ENCODE measurements around the gene CXCR6. TPM values are rescaled to one million over a fixed set of nuclear protein-coding genes. Genes with fewer than 3 reads are reported as not detected.

The CXCR6 gene
- polyA plus RNA-seq, 1 of the 3 experiments (the other 2 are of a cell fraction) = not detected

DNA sequence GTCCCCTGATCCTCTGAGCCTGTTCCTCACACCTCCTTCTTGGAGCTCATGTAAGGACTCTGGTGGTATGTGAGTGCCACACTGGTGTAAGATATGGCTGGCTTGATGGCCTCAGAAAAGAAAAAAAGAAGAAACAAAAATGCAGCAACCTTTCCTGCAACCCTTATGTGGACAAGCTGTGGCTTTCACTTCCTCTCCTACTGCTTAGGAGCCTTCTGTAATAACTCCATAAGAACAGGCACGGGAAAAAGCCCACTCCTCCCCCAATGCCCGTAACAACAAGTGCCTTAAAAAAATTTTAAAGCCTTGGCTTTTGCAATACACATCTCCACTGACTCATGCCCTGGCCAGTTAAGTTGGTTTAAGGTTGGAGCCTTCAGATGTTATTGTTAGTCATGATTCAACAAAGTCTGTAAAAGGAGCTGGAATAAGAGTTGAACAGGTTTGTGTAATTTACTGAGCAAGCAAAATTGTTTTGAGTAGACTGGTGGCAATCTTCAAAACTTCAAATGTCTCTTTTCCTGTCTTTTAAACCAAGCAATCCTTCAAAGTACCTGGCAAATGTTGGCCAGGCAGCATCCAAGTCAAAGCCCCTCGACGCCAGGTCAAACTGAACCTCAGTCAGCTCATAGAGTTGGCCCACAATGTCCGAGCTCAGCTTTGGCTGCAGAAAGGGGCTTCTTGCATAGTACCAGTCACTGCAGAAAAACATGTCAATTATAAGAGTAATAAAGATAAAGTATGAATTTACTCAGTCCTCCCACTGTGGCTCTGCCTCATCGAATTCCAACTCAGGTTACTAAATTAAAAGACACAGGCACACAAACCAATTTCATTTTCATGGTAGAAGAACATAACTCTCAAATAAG lies 29.5 kb downstream of the CXCR6 start:
- ChIA-PET POLR2A (no interaction called here), CTCF (interaction anchor here (0.6 to 2.8 kb wide), 4 partner anchors 34 to 170 kb away, joined by 3 to 9 read pairs (median 6); no protein-coding TSS in a partner anchor)
- Histone ChIP-seq H3K27me3 (ENCODE audit: insufficient read depth) (no peaks in the 10 kb centered on the region), H3K9ac (no peak overlapping the region), H2AFZ (ENCODE audit: low read depth) (no peak overlapping the region), H3K9me2 (no peaks in the 10 kb centered on the region), H3K9me3 (no peaks in the 10 kb centered on the region), H3K79me2 (ENCODE audit: insufficient read depth) (no peaks in the 10 kb centered on the region), H3K4me2 (peak overlapping the region; percentile 39), H3F3A (replicated peaks; ENCODE audit: insufficient read depth) (peaks cover 16% of the 10 kb centered on the region), H3K4me1 (ENCODE audit: control insufficient read depth in 1 of 2, insufficient read depth in 2 of 2, low read depth in 1 of 2, low read length in 1 of 2) (peaks cover 0 to 4% of the 10 kb centered on the region in 2 experiments; a peak in 3 of 4 replicates), H3K27ac (ENCODE audit: low read depth in 2 of 2, low read length in 1 of 2) (peak overlapping the region in 1 of 2 experiments; percentile 51; a peak in 2 of 4 replicates), H3K36me3 (replicated peaks in 1 of 2; ENCODE audit: control insufficient read depth in 1 of 2, insufficient read depth in 2 of 2, low read length in 1 of 2) (peaks cover 7 to 58% of the 10 kb centered on the region in 2 experiments), H4K20me1 (ENCODE audit: insufficient read depth) (no peaks in the 10 kb centered on the region), H3K4me3 (ENCODE audit: low read depth in 2 of 2, low read length in 1 of 2) (no peak overlapping the region)
- 63% methylated on average over 6 of the region's 6 CpGs for WGBS (ENCODE audit: low lambda C conversion rate)
- no peak for TF ChIP-seq RFX5 (IDR thresholded peaks at IDR 0.05; ENCODE audit: low read length)
- TF ChIP-seq USF2 (IDR thresholded peaks at IDR 0.05; ENCODE audit: borderline replicate concordance, low read depth, low read length) = no peak
- no peak for TF ChIP-seq ELF1 (IDR thresholded peaks at IDR 0.05)
- peak; percentile 34; the same call in 1 of the 2 replicates for TF ChIP-seq TCF12 (IDR thresholded peaks at IDR 0.05)
- peak; percentile 42 for TF ChIP-seq JUND (IDR thresholded peaks at IDR 0.05)
- TF ChIP-seq EP300 (IDR thresholded peaks at IDR 0.05; ENCODE audit: borderline replicate concordance in 1 of 2, low read depth in 1 of 2, low read length in 1 of 2) = no peak
- no peak for TF ChIP-seq EZH2phosphoT487 (IDR thresholded peaks at IDR 0.05; ENCODE audit: borderline replicate concordance, low read depth)
- peak; percentile 40; the same call in 1 of the 2 replicates for TF ChIP-seq FOSL2 (IDR thresholded peaks at IDR 0.05; ENCODE audit: borderline replicate concordance, low read depth)
- no peak for DNase-seq

- WGBS (ENCODE audit: low lambda C conversion rate) = 81% methylated on average over 3 of the region's 4 CpGs
Observed at GRCh38 chr3:45974686-45975085, 31.4 kb downstream of the CXCR6 start.

More at GRCh38 chr3:45974686-45975085, 31.4 kb downstream of the CXCR6 start:
- TF ChIP-seq EP300 (IDR thresholded peaks at IDR 0.05; ENCODE audit: borderline replicate concordance in 1 of 2, low read depth in 1 of 2, low read length in 1 of 2) (no peak), RXRA (IDR thresholded peaks at IDR 0.05; ENCODE audit: borderline replicate concordance, low read depth) (no peak), EZH2phosphoT487 (IDR thresholded peaks at IDR 0.05; ENCODE audit: borderline replicate concordance, low read depth) (no peak), IRF3 (IDR thresholded peaks at IDR 0.05; ENCODE audit: low read depth, low read length) (no peak), FOSL2 (IDR thresholded peaks at IDR 0.05; ENCODE audit: borderline replicate concordance, low read depth) (no peak), TCF12 (IDR thresholded peaks at IDR 0.05) (no peak), RCOR1 (IDR thresholded peaks at IDR 0.05; ENCODE audit: low read length) (no peak), YY1 (IDR thresholded peaks at IDR 0.05; ENCODE audit: low read depth) (no peak), MXI1 (IDR thresholded peaks at IDR 0.05; ENCODE audit: low read depth, low read length) (no peak), ZBTB33 (IDR thresholded peaks at IDR 0.05; ENCODE audit: borderline replicate concordance, low read depth) (no peak), ELF1 (IDR thresholded peaks at IDR 0.05) (no peak), CHD2 (IDR thresholded peaks at IDR 0.05; ENCODE audit: low read length, partially characterized antibody) (no peak), RAD21 (IDR thresholded peaks at IDR 0.05; ENCODE audit: low read length) (no peak), USF1 (IDR thresholded peaks at IDR 0.05; ENCODE audit: borderline replicate concordance, low read depth) (no peak)
- POLR2A ChIA-PET = no interaction called here
- CTCF ChIA-PET = interaction anchor here (1.1 to 2.8 kb wide), 3 partner anchors 10 to 105 kb away, joined by 3 to 9 read pairs (median 7); no protein-coding TSS in a partner anchor
- Histone ChIP-seq H3K27ac (ENCODE audit: low read depth in 2 of 2, low read length in 1 of 2) (no peak overlapping the region), H3K9me3 (no peaks in the 10 kb centered on the region), H3K4me3 (ENCODE audit: low read depth in 2 of 2, low read length in 1 of 2) (no peak overlapping the region), H3K9ac (no peak overlapping the region), H3K36me3 (replicated peaks in 1 of 2; ENCODE audit: control insufficient read depth in 1 of 2, insufficient read depth in 2 of 2, low read length in 1 of 2) (peaks cover 17 to 59% of the 10 kb centered on the region in 2 experiments), H3K4me2 (no peak overlapping the region), H4K20me1 (ENCODE audit: insufficient read depth) (no peaks in the 10 kb centered on the region), H3K27me3 (ENCODE audit: insufficient read depth) (no peaks in the 10 kb centered on the region), H3K4me1 (ENCODE audit: control insufficient read depth in 1 of 2, insufficient read depth in 2 of 2, low read depth in 1 of 2, low read length in 1 of 2) (peaks cover 0 to 4% of the 10 kb centered on the region in 2 experiments; a peak in 2 of 4 replicates), H3F3A (replicated peaks; ENCODE audit: insufficient read depth) (peaks cover 16% of the 10 kb centered on the region), H2AFZ (ENCODE audit: low read depth) (no peak overlapping the region), H3K9me2 (no peaks in the 10 kb centered on the region), H3K79me2 (ENCODE audit: insufficient read depth) (no peaks in the 10 kb centered on the region)
- DNase-seq = no peak

Measured in SK-N-SH (cell line).